Stimulated activated CD4-positive, alpha-beta T cell treated with anti-CD3 and anti-CD28 coated beads, Interleukin-1b, Interleukin-23, amount 100 ng/mL, for 1 hour (primary cell): ENCODE data around the gene ZNF337.
"Not testable (repeated sequence)": the region's sequence is repeated elsewhere in the genome, so short reads cannot be mapped to it uniquely, and the experiment has no call there.

Source experiments
- DNase-seq, 2 donors: peaks; one replicate each; pipeline ENCODE4 v3.0.0-alpha.2; 2020; ENCODE audit warnings: low read depth in 2 of 2

Gene ZNF337

DNA sequence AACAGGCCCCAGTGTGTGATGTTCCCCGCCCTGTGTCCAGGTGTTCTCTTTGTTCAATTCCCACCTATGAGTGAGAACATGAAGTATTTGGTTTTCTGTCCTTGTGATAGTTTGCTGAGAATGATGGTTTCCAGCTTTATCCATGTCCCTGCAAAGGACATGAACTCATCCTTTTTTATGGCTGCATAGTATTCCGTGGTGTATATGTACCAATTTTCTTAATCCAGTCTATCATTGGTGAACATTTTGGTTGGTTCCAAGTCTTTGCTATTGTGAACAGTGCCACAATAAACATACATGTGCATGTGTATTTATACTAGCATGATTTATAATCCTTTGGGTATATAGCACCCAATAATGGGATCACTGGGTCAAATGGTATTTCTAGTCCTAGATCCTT, 66.0 kb downstream of the ZNF337 start:
- DNase-seq = not testable (repeated sequence)

- no peak for DNase-seq
Measured at GRCh38 chr20:25629816-25630499, 66.7 kb downstream of the ZNF337 start.

GRCh38 chr20:25626779-25627178, 69.9 kb downstream of the ZNF337 start:
- DNase-seq = no peak

DNA sequence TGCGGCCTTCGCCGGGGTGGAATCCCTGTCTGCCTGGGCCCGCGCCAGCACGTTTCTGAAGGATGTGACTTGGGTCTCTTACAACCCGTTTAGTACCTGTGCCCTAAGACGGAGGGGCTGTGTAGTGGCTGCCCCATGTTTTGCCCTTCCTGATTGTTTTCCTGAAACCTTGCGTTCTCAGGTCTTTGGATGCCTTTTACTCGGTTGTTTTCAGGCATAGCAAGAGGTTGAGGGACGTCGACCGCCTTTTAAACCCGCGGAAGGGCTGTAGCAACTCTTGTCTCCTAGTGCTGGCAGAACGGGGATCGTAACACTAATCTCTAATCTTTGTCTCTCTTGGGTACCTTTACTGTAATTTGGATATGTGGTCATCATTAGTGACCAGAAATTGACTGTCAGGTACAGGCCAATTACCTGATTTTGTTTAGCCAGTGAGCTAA, 72.1 kb downstream of the ZNF337 start:
- no peak for DNase-seq
